Mesenchymal stem cell (in vitro differentiated cells and primary cell): Measurements from ENCODE around the gene CREM.

Experiments
- DNase-seq: peaks from one replicate; pipeline ENCODE4 v3.0.0-alpha.2; 2013
- H2AFZ ChIP-seq: one replicate; pipeline ENCODE4 v1.6.1; 2013; ENCODE audit warnings: low read depth, mild to moderate bottlenecking, control low read depth, inconsistent platforms, low read length, moderate library complexity
- H2AK5ac ChIP-seq: 2 replicates; pipeline ENCODE4 v1.6.1; 2013; ENCODE audit warnings: low read length, moderate library complexity, mild to moderate bottlenecking, inconsistent platforms; ENCODE audit not compliant: severe bottlenecking
- H2BK120ac ChIP-seq: one replicate; pipeline ENCODE4 v1.6.1; 2013; ENCODE audit warnings: low read depth, mild to moderate bottlenecking, inconsistent platforms, low read length, moderate library complexity
- H2BK12ac ChIP-seq, 2 experiments: one replicate each; pipeline ENCODE4 v1.6.1; 2013; ENCODE audit warnings: inconsistent platforms in 2 of 2, low read length in 2 of 2, mild to moderate bottlenecking in 2 of 2, moderate library complexity in 2 of 2, control low read depth in 1 of 2
- H2BK15ac ChIP-seq: one replicate; pipeline ENCODE4 v1.6.1; 2013; ENCODE audit warnings: mild to moderate bottlenecking, low read depth, inconsistent platforms; ENCODE audit not compliant: poor library complexity, severe bottlenecking
- H2BK5ac ChIP-seq: 2 replicates; pipeline ENCODE4 v1.6.1; 2013; ENCODE audit warnings: low read depth, mild to moderate bottlenecking, low read length, control low read depth, inconsistent platforms; ENCODE audit not compliant: poor library complexity, severe bottlenecking
- H3K14ac ChIP-seq, 2 experiments: one replicate each; pipeline ENCODE4 v1.6.1; 2013; ENCODE audit warnings: inconsistent platforms in 2 of 2, low read length in 2 of 2, control low read depth in 1 of 2, mild to moderate bottlenecking in 1 of 2, moderate library complexity in 1 of 2
- H3K18ac ChIP-seq, 2 experiments: one replicate each; pipeline ENCODE4 v1.6.1; 2013; ENCODE audit warnings: inconsistent platforms in 2 of 2, low read length in 2 of 2, control low read depth in 1 of 2, low read depth in 1 of 2, mild to moderate bottlenecking in 1 of 2
- H3K23ac ChIP-seq, 2 experiments: one replicate each; pipeline ENCODE4 v1.6.1; 2013; ENCODE audit warnings: inconsistent platforms in 2 of 2, low read length in 2 of 2, mild to moderate bottlenecking in 2 of 2, moderate library complexity in 2 of 2, control low read depth in 1 of 2
- H3K27ac ChIP-seq: 2 replicates; pipeline ENCODE4 v1.5.1; 2013; ENCODE audit warnings: mild to moderate bottlenecking, moderate library complexity, low read length, control low read depth, inconsistent platforms; ENCODE audit not compliant: poor library complexity, severe bottlenecking
- H3K27me3 ChIP-seq, 2 experiments: 2 replicates each; pipeline versions ENCODE4 v1.6.1 to v1.7.0; 2013; ENCODE audit warnings: low read length in 2 of 2, mild to moderate bottlenecking in 2 of 2, moderate library complexity in 2 of 2, control low read depth in 1 of 2, inconsistent platforms in 1 of 2; ENCODE audit not compliant: control insufficient read depth in 1 of 2, insufficient read depth in 1 of 2
- H3K36me3 ChIP-seq, 2 experiments: 2 replicates each; pipeline versions ENCODE4 v1.6.1 to v1.7.0; 2013; ENCODE audit warnings: low read length in 2 of 2, control low read depth in 1 of 2, inconsistent platforms in 1 of 2, low read depth in 1 of 2, mild to moderate bottlenecking in 1 of 2; ENCODE audit not compliant: insufficient read depth in 2 of 2, control insufficient read depth in 1 of 2
- H3K4ac ChIP-seq, 2 experiments: one replicate each; pipeline ENCODE4 v1.6.1; 2013; ENCODE audit warnings: inconsistent platforms in 2 of 2, low read length in 2 of 2, mild to moderate bottlenecking in 2 of 2, moderate library complexity in 2 of 2, control low read depth in 1 of 2, low read depth in 1 of 2
- H3K4me1 ChIP-seq: 2 replicates; pipeline ENCODE4 v1.6.1; 2013; ENCODE audit warnings: low read depth, low read length, control low read depth; ENCODE audit not compliant: control insufficient read depth, insufficient read depth
- H3K4me2 ChIP-seq: 2 replicates; pipeline ENCODE4 v1.6.1; 2013; ENCODE audit warnings: low read length, mild to moderate bottlenecking, inconsistent platforms; ENCODE audit not compliant: poor library complexity, severe bottlenecking
- H3K4me3 ChIP-seq, 2 experiments: 2 replicates each; pipeline versions ENCODE4 v1.5.1 to v1.7.0; 2013; ENCODE audit warnings: low read length in 2 of 2, mild to moderate bottlenecking in 2 of 2, control low read depth in 1 of 2, low read depth in 1 of 2; ENCODE audit not compliant: insufficient read depth in 1 of 2
- H3K79me1 ChIP-seq: replicated peaks from 2 replicates; pipeline ENCODE4 v1.6.1; 2013; ENCODE audit warnings: mild to moderate bottlenecking, control low read depth, low read length, inconsistent platforms; ENCODE audit not compliant: poor library complexity, severe bottlenecking
- H3K9ac ChIP-seq: 2 replicates; pipeline ENCODE4 v1.7.0; 2013; ENCODE audit warnings: mild to moderate bottlenecking, low read length, moderate library complexity
- H3K9me3 ChIP-seq: 2 replicates; pipeline ENCODE4 v1.7.0; 2013; ENCODE audit warnings: mild to moderate bottlenecking, low read length; ENCODE audit not compliant: control insufficient read depth
- H4K8ac ChIP-seq: one replicate; pipeline ENCODE4 v1.6.1; 2013; ENCODE audit warnings: inconsistent platforms, mild to moderate bottlenecking, low read length, moderate library complexity
- H4K91ac ChIP-seq: one replicate; pipeline ENCODE4 v1.6.1; 2013; ENCODE audit warnings: mild to moderate bottlenecking, low read length, inconsistent platforms
- WGBS: methylation state at CpG from one replicate; pipeline ENCODE4 v1.1.7; 2013; ENCODE audit warnings: mixed read lengths; 5-methylcytosine and 5-hydroxymethylcytosine counted together

The CREM gene

DNA sequence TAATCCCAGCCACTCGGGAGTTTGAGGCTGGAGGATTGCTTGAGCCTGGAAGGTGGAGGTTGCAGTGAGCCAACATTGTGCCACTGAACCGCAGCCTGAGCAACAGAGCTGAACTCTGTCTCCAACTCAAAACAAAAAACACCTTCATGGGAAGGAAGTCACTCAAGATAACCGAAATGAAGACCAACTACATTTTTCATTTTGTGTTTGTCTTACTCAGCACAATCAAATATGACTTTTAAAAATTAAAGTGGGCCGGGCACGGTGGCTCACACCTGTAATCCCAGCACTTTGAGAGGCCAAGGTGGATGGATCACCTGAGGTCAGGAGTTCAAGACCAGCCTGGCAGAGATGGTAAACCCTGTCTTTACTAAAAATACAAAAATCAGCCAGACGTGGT is 40.0 kb downstream of the CREM start:
- no peak overlapping the region for H3K18ac ChIP-seq
- H3K27me3 ChIP-seq: no peaks in the 10 kb centered on the region
- H3K4me1 ChIP-seq: no peaks in the 10 kb centered on the region
- H2BK5ac ChIP-seq: no peak overlapping the region
- no peaks in the 10 kb centered on the region for H3K36me3 ChIP-seq
- 100% methylated on average over 6 of the region's 6 CpGs for WGBS
- H2AK5ac ChIP-seq: no peak overlapping the region
- no peak overlapping the region for H3K9ac ChIP-seq
- H2BK15ac ChIP-seq: no peak overlapping the region
- DNase-seq: no peak
- no peak overlapping the region for H2BK12ac ChIP-seq
- H3K79me1 ChIP-seq: peaks cover 4% of the 10 kb centered on the region
- no peak overlapping the region for H2BK120ac ChIP-seq
- H3K27ac ChIP-seq: no peak overlapping the region
- H3K9me3 ChIP-seq: no peaks in the 10 kb centered on the region
- no peak overlapping the region for H3K4me3 ChIP-seq
- no peak overlapping the region for H3K4me2 ChIP-seq
- H3K14ac ChIP-seq: no peak overlapping the region
- no peak overlapping the region for H4K91ac ChIP-seq
- no peak overlapping the region for H4K8ac ChIP-seq
- no peak overlapping the region for H2AFZ ChIP-seq
- no peak overlapping the region for H3K4ac ChIP-seq
- H3K23ac ChIP-seq: no peak overlapping the region

DNA sequence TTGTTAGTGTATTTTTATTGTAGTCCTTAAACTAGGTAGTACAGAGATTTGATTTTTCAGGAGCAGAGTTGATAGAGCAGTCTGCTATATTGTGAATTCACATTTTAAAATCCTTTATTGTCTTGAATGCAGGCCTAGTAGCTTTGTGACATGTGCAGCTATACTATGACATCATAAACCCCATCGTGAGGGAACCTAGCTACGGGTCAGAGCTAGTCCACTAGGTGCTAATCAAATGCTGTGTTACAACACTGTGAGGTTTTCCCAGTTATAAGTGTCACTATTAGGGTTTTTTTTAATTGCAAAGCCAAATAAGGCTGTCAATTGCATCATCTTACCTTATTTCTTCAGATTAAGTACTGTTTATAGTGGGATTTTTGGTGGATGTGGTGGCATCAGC is 40.7 kb downstream of the CREM start:
- H3K27me3 ChIP-seq: no peaks in the 10 kb centered on the region
- peaks cover 1% of the 10 kb centered on the region for H3K4me1 ChIP-seq
- H3K9ac ChIP-seq: no peak overlapping the region
- no peak overlapping the region for H2BK15ac ChIP-seq
- H3K14ac ChIP-seq: no peak overlapping the region
- no peak overlapping the region for H2AFZ ChIP-seq
- no peak overlapping the region for H3K4me2 ChIP-seq
- H3K36me3 ChIP-seq: no peaks in the 10 kb centered on the region
- no peak overlapping the region for H4K8ac ChIP-seq
- H2BK12ac ChIP-seq: no peak overlapping the region
- no peak overlapping the region for H3K18ac ChIP-seq
- H4K91ac ChIP-seq: no peak overlapping the region
- H2AK5ac ChIP-seq: no peak overlapping the region
- H3K4ac ChIP-seq: no peak overlapping the region
- no peaks in the 10 kb centered on the region for H3K9me3 ChIP-seq
- H3K79me1 ChIP-seq: peaks cover 4% of the 10 kb centered on the region
- no peak overlapping the region for H3K27ac ChIP-seq
- WGBS: 100% methylated on average over 2 of the region's 2 CpGs
- no peak overlapping the region for H2BK120ac ChIP-seq
- H3K23ac ChIP-seq: no peak overlapping the region
- no peak overlapping the region for H2BK5ac ChIP-seq
- H3K4me3 ChIP-seq: no peak overlapping the region
- DNase-seq: no peak

DNA sequence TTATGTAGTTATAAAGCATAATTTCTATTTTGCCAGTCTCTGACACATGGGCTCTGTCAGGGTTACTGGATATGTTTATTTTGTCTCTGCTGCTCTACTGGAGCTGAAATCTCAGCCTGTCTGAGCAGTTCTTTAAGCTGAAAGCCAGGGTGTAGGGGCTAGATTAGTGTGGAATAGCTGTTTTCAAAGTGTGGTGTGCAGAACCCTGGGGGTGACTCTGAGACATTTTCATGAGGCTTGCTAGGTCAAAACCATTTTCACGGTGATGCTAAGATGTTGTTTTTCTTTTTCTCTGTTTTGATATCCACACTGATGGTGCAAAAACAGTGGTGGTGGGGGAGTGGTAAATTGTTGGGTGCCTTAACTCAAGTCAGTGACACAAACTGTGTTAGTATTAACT is 45.5 kb downstream of the CREM start:
- 100% methylated on average over 1 of the region's 1 CpG for WGBS
- H3K4me2 ChIP-seq: peak overlapping the region; percentile 0
- no peak overlapping the region for H3K14ac ChIP-seq
- H3K4me3 ChIP-seq: peak overlapping the region in 1 of 2 experiments; percentile 41
- DNase-seq: no peak
- no peak overlapping the region for H2AFZ ChIP-seq
- H3K4me1 ChIP-seq: peaks cover 3% of the 10 kb centered on the region
- no peak overlapping the region for H3K23ac ChIP-seq
- no peak overlapping the region for H3K18ac ChIP-seq
- peak overlapping the region; percentile 68 for H3K9ac ChIP-seq
- H4K91ac ChIP-seq: no peak overlapping the region
- H3K27me3 ChIP-seq: no peaks in the 10 kb centered on the region
- H3K4ac ChIP-seq: no peak overlapping the region
- H4K8ac ChIP-seq: no peak overlapping the region
- H3K9me3 ChIP-seq: no peaks in the 10 kb centered on the region
- no peak overlapping the region for H2BK12ac ChIP-seq
- H3K36me3 ChIP-seq: no peaks in the 10 kb centered on the region
- no peak overlapping the region for H2AK5ac ChIP-seq
- no peak overlapping the region for H2BK15ac ChIP-seq
- no peak overlapping the region for H2BK5ac ChIP-seq
- H3K27ac ChIP-seq: peak overlapping the region; percentile 4
- H2BK120ac ChIP-seq: no peak overlapping the region
- peaks cover 8% of the 10 kb centered on the region for H3K79me1 ChIP-seq

DNA sequence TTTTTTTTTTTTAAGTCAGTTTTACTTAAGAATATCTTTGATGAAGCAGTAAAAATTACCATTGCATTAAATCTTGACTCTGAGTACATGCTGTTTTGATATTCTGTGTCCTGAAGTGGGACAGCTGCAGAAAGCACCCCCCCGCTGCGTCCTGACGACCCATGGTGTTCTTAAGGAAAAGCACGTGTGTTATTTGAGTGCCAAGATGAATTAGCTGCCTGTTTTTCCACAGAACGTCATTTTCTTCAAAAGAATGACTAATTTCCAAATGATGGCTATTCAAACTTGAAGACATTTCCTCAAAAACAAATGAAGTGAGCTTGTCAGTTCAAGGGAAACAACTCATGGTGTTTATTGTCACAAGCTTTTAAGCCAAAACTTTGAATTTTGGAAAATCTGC is 45.9 kb downstream of the CREM start:
- H3K27ac ChIP-seq: no peak overlapping the region
- no peak overlapping the region for H2BK12ac ChIP-seq
- no peak overlapping the region for H3K18ac ChIP-seq
- no peak overlapping the region for H2BK15ac ChIP-seq
- peaks cover 3% of the 10 kb centered on the region for H3K4me1 ChIP-seq
- no peak overlapping the region for H2AK5ac ChIP-seq
- H3K27me3 ChIP-seq: no peaks in the 10 kb centered on the region
- H3K79me1 ChIP-seq: peaks cover 8% of the 10 kb centered on the region
- no peak for DNase-seq
- WGBS: 94% methylated on average over 4 of the region's 5 CpGs
- H3K4me2 ChIP-seq: peak overlapping the region; percentile 1
- no peak overlapping the region for H4K91ac ChIP-seq
- H3K4ac ChIP-seq: no peak overlapping the region
- H2BK120ac ChIP-seq: no peak overlapping the region
- H4K8ac ChIP-seq: no peak overlapping the region
- H3K36me3 ChIP-seq: no peaks in the 10 kb centered on the region
- no peak overlapping the region for H2BK5ac ChIP-seq
- no peak overlapping the region for H3K14ac ChIP-seq
- H3K9me3 ChIP-seq: no peaks in the 10 kb centered on the region
- no peak overlapping the region for H2AFZ ChIP-seq
- H3K4me3 ChIP-seq: peak overlapping the region in 1 of 2 experiments; percentile 41
- H3K9ac ChIP-seq: peak overlapping the region; percentile 68
- H3K23ac ChIP-seq: no peak overlapping the region
